Measurements from ENCODE around the gene CHERP.
"Not testable (repeated sequence)": the region's sequence is repeated elsewhere in the genome, so short reads cannot be mapped to it uniquely, and the experiment has no call there.

Gene CHERP

DNA sequence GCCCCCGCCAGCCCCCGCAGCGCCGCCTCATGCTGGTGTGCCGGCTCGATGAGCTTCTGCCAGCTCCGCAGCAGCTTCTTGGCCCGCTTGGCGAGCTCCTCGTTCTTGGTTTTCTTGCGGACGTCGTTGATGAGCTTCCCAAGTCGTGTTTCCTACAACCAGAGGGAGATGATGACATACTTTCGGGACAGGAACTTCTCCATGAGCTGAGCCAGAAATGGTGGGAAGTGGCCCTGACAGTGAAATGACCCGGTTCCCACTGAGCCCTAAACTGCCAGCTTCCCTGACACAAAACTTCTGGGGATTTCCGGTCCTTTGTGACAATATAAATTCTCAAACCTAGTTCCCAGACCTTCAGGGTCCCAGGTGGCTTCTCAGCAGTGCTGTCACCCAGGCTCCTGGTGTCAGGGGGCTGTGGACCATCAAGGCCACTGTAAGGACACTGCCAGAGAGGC lies 35.3 kb upstream of the CHERP start:
- in situ Hi-C loops (cut with MboI; ENCODE audit: low sequenced_read_pairs) = no loop called here

DNA sequence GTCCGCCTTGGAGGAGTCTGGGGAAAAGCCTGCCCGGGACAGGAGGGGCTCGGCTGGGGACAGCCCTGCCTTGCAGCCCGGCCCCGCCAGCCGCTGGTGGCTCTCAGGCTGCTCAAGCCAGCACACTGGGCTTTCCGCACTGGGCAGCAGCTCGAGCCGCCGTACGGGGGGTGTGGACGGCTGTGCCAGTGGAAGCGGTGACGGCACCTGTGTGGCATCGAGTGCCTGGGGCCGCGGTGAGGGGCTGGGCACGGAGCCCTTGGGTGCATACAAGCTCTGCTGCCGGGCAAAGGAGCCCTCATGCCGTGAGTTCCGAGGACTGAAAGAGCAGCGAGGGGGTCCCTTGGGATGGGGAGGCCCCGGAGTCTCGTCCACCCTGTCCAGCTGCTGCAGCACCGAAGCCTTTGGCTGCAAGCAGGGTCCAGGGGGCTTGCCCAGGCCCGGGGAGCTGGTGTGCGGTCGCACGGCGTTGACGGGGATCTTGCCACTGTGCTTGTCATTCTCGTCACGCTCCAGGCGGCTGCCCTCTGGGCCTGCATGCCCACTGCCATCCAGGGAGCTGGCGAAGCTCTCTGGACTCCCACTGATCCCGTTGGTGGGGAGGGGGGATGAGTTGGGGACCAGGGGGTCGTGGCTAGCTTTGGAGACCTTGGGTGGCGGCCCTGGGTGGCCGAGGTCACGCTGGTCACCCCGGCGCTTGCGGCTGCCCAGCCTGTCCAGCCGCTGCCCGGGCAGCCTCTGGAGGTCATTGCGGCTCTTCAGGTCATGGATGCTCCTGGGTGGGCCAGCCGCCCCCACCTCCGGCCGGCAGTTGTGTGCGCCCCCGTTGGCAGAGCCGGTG lies 34.7 kb upstream of the CHERP start:
- in situ Hi-C loops (cut with MboI; ENCODE audit: low sequenced_read_pairs) = no loop called here

DNA sequence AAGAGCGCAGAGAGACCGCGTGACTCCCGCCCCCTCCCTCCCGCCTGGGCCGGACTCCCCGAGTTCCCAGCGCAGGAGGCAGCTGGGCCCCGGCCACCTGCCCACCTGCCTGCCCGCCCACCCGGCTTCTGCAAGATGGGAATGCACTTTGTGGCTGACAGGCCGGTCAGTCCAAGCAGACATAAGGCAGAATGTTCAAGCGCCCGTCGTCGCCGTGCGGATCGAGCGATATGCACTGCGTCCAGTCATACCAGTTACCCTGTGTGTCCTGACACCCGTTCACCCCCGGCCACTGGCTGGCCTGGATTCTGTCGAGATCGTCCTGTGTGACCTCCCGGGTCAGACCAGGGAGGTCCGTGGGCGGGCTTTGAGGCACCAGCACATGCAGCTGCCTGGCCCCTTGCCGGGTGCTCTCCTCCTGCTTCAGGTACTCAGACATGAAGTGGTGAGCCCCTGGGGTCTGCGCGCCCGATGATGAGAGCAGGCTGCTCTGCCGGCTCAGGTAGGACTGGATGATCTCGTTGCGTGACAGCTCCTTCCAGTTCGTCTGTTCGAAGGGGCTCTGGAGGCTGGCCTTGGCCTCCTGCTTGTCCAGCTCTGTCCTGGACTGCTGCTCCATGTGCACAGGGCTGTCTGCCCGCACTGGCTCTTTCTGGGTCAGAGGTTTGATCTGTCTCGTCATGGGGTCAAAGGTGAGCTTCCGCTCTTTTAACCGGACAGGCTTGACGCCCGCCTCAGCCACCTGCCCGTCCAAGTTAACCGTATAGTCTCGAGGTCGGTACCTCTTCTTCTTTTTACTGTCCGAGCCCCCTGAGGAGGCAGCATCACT lies 33.8 kb upstream of the CHERP start:
- in situ Hi-C loops (cut with MboI; ENCODE audit: low sequenced_read_pairs) = no loop called here

DNA sequence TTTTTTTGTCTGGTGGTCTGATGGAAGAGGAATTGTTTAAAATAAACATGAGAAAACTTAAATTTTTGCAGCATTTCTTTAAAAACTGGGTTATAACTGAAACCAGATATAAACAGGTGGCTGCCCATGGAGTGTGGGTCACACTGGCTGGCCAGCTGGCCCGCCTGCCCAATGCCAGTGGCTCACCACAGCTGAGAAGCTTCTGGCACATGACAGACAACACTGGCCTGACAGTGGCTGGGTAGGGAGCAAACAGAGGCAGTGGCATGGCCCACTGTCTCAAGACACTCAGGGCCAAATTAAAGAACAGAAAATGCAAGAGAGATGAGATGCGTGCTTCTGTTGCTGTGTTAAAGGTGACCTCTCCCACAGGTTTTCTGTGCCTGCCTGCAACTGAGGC lies 33.0 kb upstream of the CHERP start:
- in situ Hi-C loops (cut with MboI; ENCODE audit: low sequenced_read_pairs) = no loop called here

DNA sequence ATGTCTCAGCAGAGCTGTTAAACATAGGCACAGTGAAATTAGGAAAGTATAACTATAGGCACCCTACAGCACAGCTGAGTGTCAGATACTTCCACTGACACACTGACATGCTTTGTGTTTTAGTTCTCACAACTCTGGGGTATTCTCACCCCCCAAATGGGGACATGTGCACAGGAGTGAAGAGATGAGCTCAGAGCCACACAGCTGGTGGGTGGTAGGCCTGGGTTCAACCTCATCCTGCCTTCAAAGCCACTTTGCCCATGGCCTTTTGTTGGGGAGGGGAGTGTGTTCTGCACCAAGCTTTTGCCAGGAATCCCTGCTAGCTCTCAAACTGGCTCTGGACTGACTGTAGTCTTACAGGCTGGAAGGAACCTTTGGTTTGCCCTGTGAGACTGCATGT lies 31.7 kb upstream of the CHERP start:
- in situ Hi-C loops (cut with MboI; ENCODE audit: low sequenced_read_pairs) = no loop called here

DNA sequence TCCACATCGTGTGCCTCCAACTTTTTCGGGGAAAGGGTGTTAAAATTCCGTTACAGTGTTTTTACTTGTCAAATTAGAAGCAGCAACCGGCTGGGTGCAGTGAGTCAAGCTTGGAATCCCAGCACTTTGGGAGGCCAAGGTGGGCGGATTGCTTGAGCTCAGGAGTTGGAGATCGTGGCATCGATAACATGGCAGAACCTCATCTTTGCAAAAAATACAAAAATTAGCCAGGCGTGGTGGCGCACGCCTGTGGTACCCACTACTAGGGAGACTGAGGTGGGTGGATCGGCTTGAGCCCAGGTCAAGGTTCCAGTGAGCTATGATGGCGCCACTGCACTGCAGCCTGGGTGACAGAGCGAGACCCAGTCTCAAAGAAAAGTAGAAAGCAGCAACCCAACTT lies 31.1 kb upstream of the CHERP start:
- in situ Hi-C loops (cut with MboI; ENCODE audit: low sequenced_read_pairs) = no loop called here

DNA sequence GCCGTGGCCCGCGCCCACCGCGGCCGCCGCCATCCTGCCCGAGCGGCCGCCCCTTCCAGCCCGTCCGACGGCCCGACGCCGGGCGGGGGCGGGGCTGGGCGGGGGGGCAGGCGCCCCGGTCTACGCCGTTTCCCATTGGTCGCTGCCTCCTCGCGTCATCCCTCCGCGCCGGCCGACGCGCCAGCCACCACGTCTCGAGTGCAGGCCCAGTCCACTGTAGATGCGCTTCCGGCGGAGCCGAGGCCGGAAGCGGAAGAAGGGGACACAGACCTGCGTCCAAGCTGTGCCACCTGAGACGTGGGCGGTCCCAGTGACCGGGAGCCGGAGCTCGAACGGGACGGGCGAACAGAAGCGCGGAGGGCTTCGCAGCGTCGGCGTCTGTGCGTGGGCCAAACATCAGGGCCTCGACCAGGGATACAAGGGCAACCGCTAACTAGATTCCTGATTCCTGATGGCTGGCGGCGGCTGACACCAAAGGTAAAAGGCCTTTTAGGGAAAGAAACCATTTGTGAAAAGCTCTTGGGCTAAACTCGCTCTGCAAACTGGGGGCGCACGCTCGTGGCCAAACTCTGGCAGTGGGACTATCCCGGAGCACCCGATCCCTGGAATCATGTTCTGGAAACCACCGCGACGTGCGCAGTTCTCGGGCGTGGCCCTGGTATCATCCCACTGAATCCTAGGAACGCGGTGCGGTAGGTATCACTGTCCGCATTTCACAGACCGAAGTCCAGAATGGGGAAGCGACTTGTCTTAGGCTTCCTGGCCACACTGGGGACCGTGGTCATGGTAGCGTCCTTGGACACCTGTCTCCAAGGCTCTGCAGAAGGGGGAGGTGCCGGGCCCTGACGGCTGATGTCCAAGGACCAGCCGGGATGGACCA lies 30.3 kb upstream of the CHERP start, which contains the start of gene SLC35E1:
Gene SLC35E1, minus strand, starts transcription at position 84 of the 880 bp plus-strand sequence. Its CDS starts 51 bp downstream, at position 33.
- in situ Hi-C loops (cut with MboI; ENCODE audit: low sequenced_read_pairs) = no loop called here

DNA sequence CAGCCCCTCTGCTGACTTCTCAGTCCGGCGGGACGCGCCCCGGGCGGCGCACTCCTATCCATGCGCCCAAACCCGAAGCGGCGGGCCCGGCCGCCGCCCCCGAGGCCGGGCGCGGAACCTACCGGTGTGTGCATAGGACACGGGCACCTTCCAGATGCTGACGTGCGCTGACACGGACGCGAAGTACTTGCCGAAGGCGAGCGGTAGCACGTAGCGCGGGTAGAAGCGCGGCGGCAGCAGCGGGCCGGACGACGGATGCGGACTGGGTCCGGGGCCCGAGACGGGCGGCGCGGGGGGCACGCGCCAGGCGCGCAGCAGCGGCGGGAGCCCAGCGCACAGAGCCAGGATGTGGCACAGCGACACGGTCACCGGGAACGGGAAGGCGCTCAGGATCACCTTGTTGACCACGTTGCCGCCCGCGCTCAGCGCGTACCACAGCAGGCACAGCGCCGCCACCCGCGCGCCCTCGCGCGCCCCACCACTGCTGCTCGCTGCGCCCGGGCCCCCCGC lies 29.6 kb upstream of the CHERP start:
- in situ Hi-C loops (cut with MboI; ENCODE audit: low sequenced_read_pairs) = no loop called here

DNA sequence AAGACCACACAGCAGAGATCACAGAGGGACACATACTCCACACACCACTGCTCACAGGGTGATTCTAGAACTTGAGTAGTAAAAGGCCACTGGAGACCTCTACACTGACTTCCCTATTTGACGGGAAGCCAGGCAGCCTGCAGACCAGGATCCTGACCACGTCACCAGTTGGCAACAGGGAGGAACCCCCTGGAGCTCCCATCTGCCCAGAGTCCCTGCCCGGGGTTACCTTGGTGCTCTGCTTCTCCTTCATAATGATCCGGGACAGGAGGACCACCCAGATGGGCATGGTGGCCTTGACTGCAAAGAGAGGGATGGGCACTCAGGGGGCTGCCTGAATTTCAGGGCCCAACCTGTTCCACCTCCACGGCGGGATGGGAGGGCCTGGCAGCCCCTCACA lies 29.0 kb upstream of the CHERP start:
- in situ Hi-C loops (cut with MboI; ENCODE audit: low sequenced_read_pairs) = no loop called here

DNA sequence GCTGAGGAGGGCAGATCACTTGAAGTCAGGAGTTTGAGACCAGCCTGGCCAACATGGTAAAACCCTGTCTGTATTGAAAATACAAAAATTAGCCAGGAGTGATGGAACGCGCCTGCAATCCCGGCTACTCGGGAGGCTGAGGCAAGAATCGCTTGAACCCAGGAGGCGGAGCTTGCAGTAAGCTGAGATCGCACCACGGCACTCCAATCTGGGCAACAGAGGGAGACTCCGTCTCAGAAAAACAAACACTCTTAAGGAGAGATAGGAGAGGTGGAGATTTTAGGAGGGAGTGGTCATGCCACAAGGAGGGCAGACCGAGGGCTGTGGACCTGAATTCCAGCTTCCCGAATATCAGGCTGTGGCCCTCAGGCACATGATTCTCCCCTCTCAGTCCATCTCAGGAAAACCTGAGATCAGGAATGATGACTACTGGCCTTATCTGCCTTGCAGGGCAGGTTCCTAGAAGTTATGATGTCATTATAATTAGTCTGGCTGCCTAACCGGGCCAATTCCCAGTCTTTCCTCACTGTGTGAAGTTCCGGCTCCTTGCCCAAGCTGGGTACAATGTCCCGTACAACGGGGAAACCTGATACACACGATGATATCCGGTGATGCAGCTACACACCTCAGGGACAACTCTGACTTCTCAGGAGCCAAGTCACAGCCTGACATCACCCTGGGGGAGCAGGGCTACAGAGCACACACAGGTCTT lies 27.5 kb upstream of the CHERP start:
- in situ Hi-C loops (cut with MboI; ENCODE audit: low sequenced_read_pairs) = no loop called here

DNA sequence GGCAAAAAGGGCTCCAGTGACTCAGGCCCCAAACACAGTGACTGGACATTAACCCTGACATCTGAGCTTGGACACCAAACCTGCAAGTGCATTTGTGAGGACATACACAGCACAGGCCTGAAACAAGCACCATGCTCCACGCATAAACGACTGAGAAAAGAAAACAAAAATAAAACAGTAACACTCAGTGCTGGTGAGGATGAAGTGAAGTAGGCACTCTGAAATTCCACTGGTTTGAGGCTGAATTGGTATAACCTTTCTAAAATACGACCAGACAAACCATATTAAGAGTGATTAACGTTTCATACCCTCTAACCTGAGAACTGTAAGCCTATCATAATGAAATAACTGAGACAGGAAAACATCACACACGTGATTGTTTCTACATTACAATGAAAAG lies 24.5 kb upstream of the CHERP start:
- in situ Hi-C loops (cut with MboI; ENCODE audit: low sequenced_read_pairs) = no loop called here

DNA sequence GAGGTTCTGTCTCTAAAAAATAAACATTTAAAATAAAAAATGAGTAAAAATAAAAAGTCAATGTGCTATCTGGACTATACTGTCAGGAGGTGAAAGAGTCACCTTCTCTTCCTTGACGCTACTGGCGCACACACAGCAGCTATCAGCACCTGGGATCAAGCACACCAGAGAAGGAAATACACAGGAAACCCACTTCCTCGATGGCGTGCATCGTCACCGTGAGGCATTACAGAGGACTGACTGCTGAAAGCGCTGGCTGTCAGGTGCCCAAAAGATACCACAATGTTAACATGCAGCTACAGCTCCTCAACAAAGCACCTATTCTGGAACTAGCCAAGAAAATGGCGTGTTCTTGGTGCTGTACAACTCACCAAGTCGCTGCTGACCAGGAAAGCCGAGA lies 23.9 kb upstream of the CHERP start:
- in situ Hi-C loops (cut with MboI; ENCODE audit: low sequenced_read_pairs) = no loop called here

DNA sequence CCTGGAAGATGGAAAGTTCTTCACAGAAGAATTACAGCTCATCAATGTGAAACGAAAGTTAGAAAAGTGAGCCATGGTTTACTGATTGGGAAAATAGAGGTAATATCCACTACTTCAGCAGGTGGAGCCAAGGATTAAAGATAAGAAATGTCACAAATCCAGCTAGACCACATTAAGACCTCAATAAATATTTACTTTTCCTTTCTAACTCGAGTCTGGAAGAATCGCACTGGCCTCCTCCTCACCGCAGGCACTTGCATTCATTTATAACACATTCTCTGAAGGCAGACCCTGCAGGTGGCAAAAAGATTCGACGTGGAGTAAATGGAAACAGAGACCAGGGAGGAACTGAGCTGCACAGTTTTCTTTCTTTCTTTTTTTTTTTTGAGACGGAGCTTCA lies 22.6 kb upstream of the CHERP start:
- in situ Hi-C loops (cut with MboI; ENCODE audit: low sequenced_read_pairs) = no loop called here

DNA sequence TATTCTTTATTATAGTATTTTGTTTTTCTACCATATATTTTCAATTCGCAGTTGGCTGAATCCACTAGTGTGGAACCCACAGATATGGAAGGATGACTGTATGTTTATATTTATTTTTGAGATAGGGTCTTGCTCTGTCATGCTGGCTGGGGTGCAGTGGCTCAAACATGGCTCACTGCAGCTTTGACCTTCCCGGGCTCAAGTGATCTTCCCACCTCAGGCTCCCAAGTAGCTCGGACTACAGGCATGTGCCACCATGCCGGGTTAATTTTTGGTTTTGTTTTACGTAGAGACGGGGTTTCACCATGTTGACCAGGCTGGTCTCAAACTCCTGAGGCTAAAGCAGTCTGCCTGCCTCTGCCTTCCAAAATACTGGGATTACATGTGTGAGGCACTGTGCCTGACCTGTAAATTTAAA lies 20.4 kb upstream of the CHERP start:
- in situ Hi-C loops (cut with MboI; ENCODE audit: low sequenced_read_pairs) = no loop called here

DNA sequence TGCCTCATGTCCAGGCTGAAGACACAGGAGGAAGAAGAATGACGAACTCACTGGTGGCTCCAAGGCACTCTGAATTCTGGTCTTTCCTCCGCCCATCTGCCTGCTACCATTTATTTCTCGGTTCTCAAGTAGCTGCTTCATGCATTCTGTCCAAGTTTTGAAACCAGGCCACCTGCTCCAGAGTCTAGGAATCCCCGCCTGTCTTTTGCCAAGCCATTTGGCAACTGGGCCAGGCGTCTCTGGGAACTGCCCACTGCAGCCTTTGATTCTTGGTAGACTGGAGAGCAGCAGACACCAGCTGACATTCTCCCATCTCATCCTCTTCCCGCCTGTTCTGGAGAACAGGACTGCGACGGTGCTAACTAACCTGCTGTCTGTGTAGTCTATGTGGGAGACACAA lies 19.1 kb upstream of the CHERP start:
- in situ Hi-C loops (cut with MboI; ENCODE audit: low sequenced_read_pairs) = no loop called here

DNA sequence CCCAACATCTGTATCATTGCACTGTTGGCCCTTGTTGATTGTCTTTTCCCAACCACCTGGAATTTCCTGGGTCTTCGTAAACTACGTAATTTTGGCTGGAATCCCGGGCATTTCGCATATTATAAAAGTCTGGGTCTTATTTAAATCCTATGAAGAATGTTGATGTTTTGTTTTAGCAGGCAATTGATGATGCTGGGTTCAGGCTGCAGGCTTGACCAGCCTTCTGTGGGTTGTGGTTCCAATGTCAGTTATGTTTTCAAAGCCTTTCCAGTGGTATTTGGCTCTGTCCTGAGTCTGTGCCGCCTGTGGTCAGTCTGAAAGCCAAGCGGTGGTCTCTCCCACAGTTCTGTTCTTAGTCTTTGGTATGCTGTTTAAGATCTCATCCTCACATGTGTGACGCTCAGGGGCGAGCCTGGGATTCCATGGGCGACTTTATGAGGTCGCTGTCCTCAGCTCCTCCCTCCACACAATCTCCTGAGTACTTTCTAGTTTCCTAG lies 17.6 kb upstream of the CHERP start:
- in situ Hi-C loops (cut with MboI; ENCODE audit: low sequenced_read_pairs) = no loop called here

DNA sequence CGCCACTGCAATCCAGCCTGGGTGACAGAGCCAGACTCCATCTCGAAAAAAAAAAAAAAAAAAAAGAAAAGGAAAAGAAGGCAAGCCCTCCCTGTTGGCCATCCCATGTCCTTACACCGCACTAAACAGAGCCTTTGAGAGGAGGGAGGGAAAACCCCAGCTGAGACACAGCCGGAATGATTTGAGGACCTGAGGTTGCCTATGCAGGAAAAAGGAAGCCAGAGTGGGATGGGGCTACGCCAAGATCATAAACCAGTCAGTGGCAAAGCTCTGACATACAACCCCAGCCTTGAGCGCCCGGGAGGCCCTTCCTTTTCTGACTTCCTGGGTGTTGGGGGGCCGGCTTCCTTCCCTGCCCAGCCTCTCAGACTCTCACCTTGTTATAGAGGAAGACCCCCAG lies 12.5 kb upstream of the CHERP start:
- in situ Hi-C loops (cut with MboI; ENCODE audit: low sequenced_read_pairs) = no loop called here

DNA sequence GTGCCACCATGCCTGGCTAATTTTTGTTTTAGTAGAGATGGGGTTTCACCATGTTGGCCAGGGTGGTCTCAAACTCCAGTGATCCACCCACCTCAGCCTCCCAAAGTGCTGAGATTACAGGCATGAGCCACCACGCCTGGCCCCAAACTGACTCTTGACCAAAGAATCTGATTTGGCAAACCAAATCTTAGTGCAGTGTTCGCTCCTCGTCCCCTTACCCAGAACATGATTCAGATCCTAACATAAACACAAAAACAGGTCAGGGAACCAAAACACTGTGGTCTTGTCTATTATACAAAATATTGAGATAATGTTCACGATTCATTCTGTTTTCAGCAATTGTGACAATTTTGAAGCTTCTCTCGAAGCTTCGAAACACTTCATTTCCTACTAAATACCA lies 9.7 kb upstream of the CHERP start:
- in situ Hi-C loops (cut with MboI; ENCODE audit: low sequenced_read_pairs) = not testable (repeated sequence)

DNA sequence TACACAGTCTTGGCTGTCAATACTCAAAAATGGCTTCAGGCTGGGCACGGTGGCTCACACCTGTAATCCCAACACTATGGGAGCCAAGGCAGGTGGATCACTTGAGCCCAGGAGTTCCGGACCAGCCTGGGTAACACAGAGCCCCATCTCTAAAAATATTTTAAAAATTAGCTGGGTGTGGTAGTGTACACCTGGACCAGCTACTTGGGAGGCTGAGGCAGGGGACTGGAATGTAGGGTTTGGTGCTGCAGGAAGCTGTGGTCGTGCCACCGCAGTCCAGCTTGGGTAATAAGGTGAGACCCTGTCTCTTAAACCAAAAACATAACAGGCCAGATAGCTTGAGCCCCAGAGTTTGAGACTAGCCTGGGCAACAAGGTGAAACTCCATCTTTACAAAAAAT lies 6.7 kb upstream of the CHERP start:
- in situ Hi-C loops (cut with MboI; ENCODE audit: low sequenced_read_pairs) = no loop called here

All from HL-60/S4 (cell line).